Esophagus squamous epithelium (tissue), 5 donors: ENCODE data around the gene CLTCL1. TPM values are rescaled to one million over a fixed set of nuclear protein-coding genes. Genes with fewer than 3 reads are reported as not detected.

Source experiments
- DNase-seq: peaks from one replicate; lab custom pipeline; 2025; lab: John Stamatoyannopoulos, UW
- H3K27ac ChIP-seq, 4 donors: fragments of 200-600 bp; sonication (generic); one replicate each; pipeline ENCODE4 v1.5.1; 2016 to 2019; ENCODE audit warnings: mild to moderate bottlenecking in 1 of 4
- H3K27me3 ChIP-seq, 4 donors: fragments of 200-600 bp; sonication (generic); 1 replicate in 3 of 4; 2 replicates in 1 of 4; pipeline versions ENCODE4 v1.5.1 to v1.6.0; 2017 to 2021; ENCODE audit warnings: antibody characterized with exemption in 1 of 4
- H3K36me3 ChIP-seq, 3 donors: fragments of 200-600 bp; sonication (generic); one replicate each; pipeline ENCODE4 v1.5.1; 2016 to 2019
- H3K4me1 ChIP-seq, 3 donors: fragments of 200-600 bp; sonication (generic); one replicate each; pipeline ENCODE4 v1.5.1; 2017 to 2019
- H3K4me3 ChIP-seq, 4 donors: fragments of 200-600 bp; sonication (generic); 1 replicate in 3 of 4; 2 replicates in 1 of 4; pipeline ENCODE4 v1.5.1; 2016 to 2019; ENCODE audit warnings: mild to moderate bottlenecking in 2 of 4, moderate library complexity in 1 of 4
- H3K9me3 ChIP-seq, 3 donors: fragments of 200-600 bp; sonication (generic); one replicate each; pipeline ENCODE4 v1.5.1; 2016 to 2019
- CTCF ChIP-seq, 6 experiments: fragments of 450-650 bp in 4 of 6; fragments of 200-600 bp in 2 of 6; sonication (generic) in 2 of 6; IDR thresholded peaks; one replicate each; pipeline ENCODE4 v1.5.1; 2016 to 2019; ENCODE audit warnings: antibody characterized with exemption in 6 of 6, mild to moderate bottlenecking in 4 of 6, moderate library complexity in 4 of 6
- POLR2A ChIP-seq, 4 donors: fragments of 450-650 bp; IDR thresholded peaks; one replicate each; pipeline ENCODE4 v1.6.1; 2017; ENCODE audit warnings: antibody characterized with exemption in 4 of 4, mild to moderate bottlenecking in 4 of 4, moderate library complexity in 3 of 4
- WGBS, 2 donors: methylation state at CpG; one replicate each; pipeline ENCODE4 v1.1.5; 2018; 5-methylcytosine and 5-hydroxymethylcytosine counted together
- intact Hi-C: fragments of 100-400 bp; cut with DNase I; formaldehyde crosslinking; loops from one replicate; pipeline ENCODE4 v1.15.0; 2022
- total RNA-seq, 4 donors: library from RNA; depleted of rRNA; stranded (reverse); fragments of >200 nt; gene quantifications; one replicate each; pipeline ENCODE4 v1.1.0, GENCODE V29; 2016
- donor health status: DM: yes; HTN: yes; CAD: no.

Gene CLTCL1
- total RNA-seq, 4 donors from 2014 or later, result 3.0 to 7.7 (median 5.1) TPM

- Histone ChIP-seq H3K4me1 (peaks cover 9 to 14% (median 11%) of the 10 kb centered on the region in 3 donors), H3K36me3 (peaks cover 0 to 5% (median 0%) of the 10 kb centered on the region in 3 donors), H3K9me3 (no peaks in the 10 kb centered on the region), H3K27ac (no peak overlapping the region), H3K27me3 (no peaks in the 10 kb centered on the region), H3K4me3 (no peak overlapping the region)
- no peak for DNase-seq
- intact Hi-C loops, result no loop called here
- no peak for TF ChIP-seq POLR2A (IDR thresholded peaks at IDR 0.05)
- WGBS, 2 donors, result 71% methylated on average over 5 of the region's 9 CpGs; no CpG with 5 or more reads in 1 of the 2 donors
Observed at GRCh38 chr22:19182472-19183157, 108.9 kb downstream of the CLTCL1 start.

- intact Hi-C loops, result no loop called here
Observed at GRCh38 chr22:19181786-19182471, 109.6 kb downstream of the CLTCL1 start.

GRCh38 chr22:19180740-19181410, 110.6 kb downstream of the CLTCL1 start:
- Histone ChIP-seq H3K27me3 (no peaks in the 10 kb centered on the region), H3K9me3 (no peaks in the 10 kb centered on the region), H3K4me1 (peaks cover 20 to 31% (median 27%) of the 10 kb centered on the region in 3 donors), H3K36me3 (peaks cover 0 to 12% (median 0%) of the 10 kb centered on the region in 3 donors), H3K4me3 (no peak overlapping the region), H3K27ac (no peak overlapping the region)
- WGBS, 2 donors, result 80 to 93% methylated on average over 3 to 5 of the region's 11 CpGs
- TF ChIP-seq CTCF (IDR thresholded peaks at IDR 0.05) (no peak), POLR2A (IDR thresholded peaks at IDR 0.05) (no peak)
- intact Hi-C loops, result no loop called here
- DNase-seq, result no peak

More at GRCh38 chr22:19181786-19182471, 109.6 kb downstream of the CLTCL1 start:
- Histone ChIP-seq H3K9me3 (no peaks in the 10 kb centered on the region), H3K27ac (no peak overlapping the region), H3K27me3 (no peaks in the 10 kb centered on the region), H3K4me3 (no peak overlapping the region), H3K4me1 (peaks cover 16 to 21% (median 18%) of the 10 kb centered on the region in 3 donors), H3K36me3 (peaks cover 0 to 3% (median 0%) of the 10 kb centered on the region in 3 donors)
- DNase-seq, result no peak
- TF ChIP-seq POLR2A (IDR thresholded peaks at IDR 0.05), result no peak
- no peak for TF ChIP-seq CTCF (IDR thresholded peaks at IDR 0.05)
- 55 to 66% methylated on average over 4 of the region's 12 CpGs for WGBS, 2 donors

- Histone ChIP-seq H3K4me3 (no peak overlapping the region), H3K4me1 (peaks cover 20 to 33% (median 27%) of the 10 kb centered on the region in 3 donors), H3K27me3 (no peaks in the 10 kb centered on the region), H3K36me3 (peaks cover 0 to 18% (median 0%) of the 10 kb centered on the region in 3 donors), H3K9me3 (no peaks in the 10 kb centered on the region), H3K27ac (no peak overlapping the region)
- intact Hi-C loops, result no loop called here
- WGBS, 2 donors, result 67 to 97% methylated on average over 5 to 6 of the region's 9 CpGs
- TF ChIP-seq POLR2A (IDR thresholded peaks at IDR 0.05) (no peak), CTCF (IDR thresholded peaks at IDR 0.05) (no peak)
- no peak for DNase-seq
Observed at GRCh38 chr22:19180234-19180633, 111.3 kb downstream of the CLTCL1 start.

- H3K27ac ChIP-seq, result peak overlapping the region; percentile 84 to 99 (median 96)
- WGBS, 2 donors, result 31 to 38% methylated on average over 9 to 12 of the region's 15 CpGs
- no peaks in the 10 kb centered on the region for H3K9me3 ChIP-seq
- peaks cover 25 to 39% (median 32%) of the 10 kb centered on the region in 3 donors for H3K4me1 ChIP-seq
- H3K36me3 ChIP-seq, result peaks cover 0 to 21% (median 0%) of the 10 kb centered on the region in 3 donors
- intact Hi-C loops, result no loop called here
- H3K4me3 ChIP-seq, result peak overlapping the region in 3 of 4 donors; percentile 54 to 96 (median 92)
- peak; percentile 35 to 72 (median 63) for TF ChIP-seq CTCF (IDR thresholded peaks at IDR 0.05)
- TF ChIP-seq POLR2A (IDR thresholded peaks at IDR 0.05), result no peak
- H3K27me3 ChIP-seq, result no peaks in the 10 kb centered on the region
- no peak for DNase-seq
Observed at GRCh38 chr22:19179497-19180048, 111.9 kb downstream of the CLTCL1 start.
